ENCODE results near the gene YJU2.
"Not testable (repeated sequence)": the region's sequence is repeated elsewhere in the genome, so short reads cannot be mapped to it uniquely, and the experiment has no call there.

The YJU2 gene

DNA sequence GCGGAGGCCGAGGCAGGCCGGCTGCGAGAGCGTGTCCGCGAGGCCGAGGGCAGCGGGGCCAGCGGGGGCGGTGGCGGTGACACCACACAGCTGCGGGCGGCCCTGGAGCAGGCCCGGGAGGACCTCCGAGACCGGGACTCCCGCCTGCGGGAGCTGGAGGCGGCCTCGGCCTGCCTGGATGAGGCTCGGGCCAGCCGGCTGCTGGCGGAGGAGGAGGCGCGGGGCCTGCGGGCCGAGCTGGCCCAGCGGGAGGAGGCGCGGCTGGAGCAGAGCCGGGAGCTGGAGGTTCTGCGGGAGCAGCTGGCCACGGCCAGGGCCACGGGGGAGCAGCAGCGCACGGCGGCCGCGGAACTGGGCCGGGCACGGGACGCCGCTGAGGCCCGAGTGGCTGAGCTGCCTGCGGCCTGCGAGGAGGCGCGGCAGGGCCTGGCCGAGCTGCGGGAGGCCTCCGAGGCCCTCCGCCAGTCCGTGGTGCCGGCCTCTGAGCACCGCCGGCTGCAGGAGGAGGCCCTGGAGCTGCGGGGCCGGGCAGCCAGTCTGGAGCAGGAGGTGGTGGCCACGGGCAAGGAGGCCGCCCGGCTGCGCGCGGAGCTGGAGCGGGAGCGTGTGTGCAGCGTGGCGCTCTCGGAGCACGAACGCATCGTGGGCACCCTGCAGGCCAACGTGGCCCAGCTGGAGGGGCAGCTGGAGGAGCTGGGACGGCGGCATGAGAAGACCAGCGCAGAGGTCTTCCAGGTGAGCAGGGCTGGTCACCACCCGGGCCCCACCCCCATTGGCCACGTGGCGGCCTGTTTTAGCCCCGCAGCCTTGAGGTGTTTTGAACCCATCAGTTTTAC is 29.2 kb upstream of the YJU2 start:
- Mint-ChIP-seq H3K36me3 (no peaks in the 10 kb centered on the region), H3K27me3 (no peaks in the 10 kb centered on the region), H3K4me3 (no peak overlapping the region), H3K9me3 (ENCODE audit: low read depth) (no peaks in the 10 kb centered on the region), H3K27ac (no peak overlapping the region), H3K4me1 (ENCODE audit: low read depth) (no peaks in the 10 kb centered on the region)

DNA sequence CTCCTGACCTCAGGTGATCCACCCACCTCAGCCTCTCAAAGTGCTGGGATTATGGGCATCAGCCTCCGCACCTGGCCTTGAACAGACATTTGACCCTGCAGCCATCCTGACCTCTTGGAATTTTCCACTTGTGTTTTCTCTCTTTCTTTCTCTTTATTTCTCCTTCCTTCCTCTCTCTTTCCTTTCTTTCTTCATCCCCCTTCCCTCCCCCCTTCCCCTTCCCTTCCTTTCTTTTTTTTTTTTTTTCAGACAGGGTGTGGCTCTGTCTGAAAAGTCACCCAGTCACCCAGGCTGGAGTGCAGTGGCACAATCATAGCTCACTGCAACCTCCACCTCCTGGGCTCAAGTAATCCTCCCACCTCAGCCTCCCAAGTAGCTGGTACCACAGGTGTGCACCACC is 28.4 kb upstream of the YJU2 start:
- not testable (repeated sequence) for H3K27me3 Mint-ChIP-seq; H3K4me3 Mint-ChIP-seq; H3K9me3 Mint-ChIP-seq (ENCODE audit: low read depth); H3K4me1 Mint-ChIP-seq (ENCODE audit: low read depth); H3K36me3 Mint-ChIP-seq; H3K27ac Mint-ChIP-seq

DNA sequence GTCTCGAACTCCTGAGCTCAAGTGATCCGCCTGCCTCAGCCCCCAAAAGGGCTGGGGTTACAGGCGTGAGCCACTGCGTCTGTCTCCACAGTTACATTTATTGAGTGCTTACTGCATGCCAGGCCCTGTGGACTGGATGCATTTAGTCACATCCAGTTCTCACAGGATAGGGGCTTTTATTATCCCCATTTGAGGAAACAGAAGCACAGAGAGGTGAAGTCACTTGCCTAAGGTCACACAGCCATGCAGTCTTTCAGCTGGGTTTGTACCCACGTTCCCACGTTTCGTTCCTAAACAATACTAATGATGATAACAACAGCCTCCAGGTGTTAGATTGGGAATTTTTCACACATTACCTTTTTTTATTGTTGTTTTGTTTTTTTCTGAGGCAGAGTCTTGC is 26.7 kb upstream of the YJU2 start:
- Mint-ChIP-seq H3K27ac (no peak overlapping the region), H3K4me3 (no peak overlapping the region), H3K36me3 (no peaks in the 10 kb centered on the region), H3K9me3 (ENCODE audit: low read depth) (no peaks in the 10 kb centered on the region), H3K4me1 (ENCODE audit: low read depth) (no peaks in the 10 kb centered on the region), H3K27me3 (no peaks in the 10 kb centered on the region)

DNA sequence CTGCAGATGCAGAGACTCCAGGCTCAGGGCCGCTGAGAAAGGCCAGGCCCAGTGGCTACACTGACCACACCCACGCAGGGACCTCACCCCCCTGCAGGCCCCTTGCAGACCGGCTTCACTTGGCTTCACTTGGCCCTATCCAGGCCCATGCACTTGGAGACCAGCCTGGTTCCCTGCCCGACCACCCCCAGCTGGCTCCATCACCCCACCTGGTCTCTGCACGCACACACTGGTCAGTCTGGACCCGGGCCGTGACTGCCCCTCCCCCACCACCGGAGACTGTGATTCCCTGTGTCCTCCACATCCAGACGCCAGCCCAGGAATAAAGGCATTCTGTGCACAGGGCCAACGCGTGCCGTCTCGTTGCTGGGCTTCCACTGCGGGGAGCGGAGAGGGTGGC is 22.4 kb upstream of the YJU2 start:
- Mint-ChIP-seq H3K4me3 (no peak overlapping the region), H3K9me3 (ENCODE audit: low read depth) (no peaks in the 10 kb centered on the region), H3K4me1 (ENCODE audit: low read depth) (peaks cover 2% of the 10 kb centered on the region), H3K36me3 (no peaks in the 10 kb centered on the region), H3K27me3 (peaks cover under 1% of the 10 kb centered on the region), H3K27ac (no peak overlapping the region)

DNA sequence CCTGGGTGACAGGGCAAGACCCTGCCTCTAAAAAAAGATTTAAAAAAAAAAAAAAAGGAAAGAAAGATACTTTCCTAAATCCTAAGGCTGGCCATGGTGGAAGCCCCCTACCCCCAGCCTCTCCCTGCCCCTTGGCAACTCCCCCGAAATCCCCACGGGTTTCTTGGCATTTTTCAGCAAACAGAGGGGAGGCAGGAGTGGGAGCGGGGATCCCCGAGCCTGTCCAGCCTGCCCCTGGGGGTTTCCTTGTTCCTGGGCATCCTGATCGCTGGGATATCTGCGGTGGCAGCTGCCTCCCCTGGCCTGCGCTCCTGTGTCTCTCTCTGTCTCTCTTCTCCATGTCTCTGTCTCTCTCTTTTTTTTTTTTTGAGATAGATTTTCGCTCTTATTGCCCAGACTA is 21.0 kb upstream of the YJU2 start:
- no peaks in the 10 kb centered on the region for H3K36me3 Mint-ChIP-seq
- H3K9me3 Mint-ChIP-seq (ENCODE audit: low read depth): no peaks in the 10 kb centered on the region
- peaks cover 1% of the 10 kb centered on the region for H3K27me3 Mint-ChIP-seq
- peaks cover 6% of the 10 kb centered on the region for H3K4me1 Mint-ChIP-seq (ENCODE audit: low read depth)
- H3K27ac Mint-ChIP-seq: no peak overlapping the region
- H3K4me3 Mint-ChIP-seq: no peak overlapping the region

DNA sequence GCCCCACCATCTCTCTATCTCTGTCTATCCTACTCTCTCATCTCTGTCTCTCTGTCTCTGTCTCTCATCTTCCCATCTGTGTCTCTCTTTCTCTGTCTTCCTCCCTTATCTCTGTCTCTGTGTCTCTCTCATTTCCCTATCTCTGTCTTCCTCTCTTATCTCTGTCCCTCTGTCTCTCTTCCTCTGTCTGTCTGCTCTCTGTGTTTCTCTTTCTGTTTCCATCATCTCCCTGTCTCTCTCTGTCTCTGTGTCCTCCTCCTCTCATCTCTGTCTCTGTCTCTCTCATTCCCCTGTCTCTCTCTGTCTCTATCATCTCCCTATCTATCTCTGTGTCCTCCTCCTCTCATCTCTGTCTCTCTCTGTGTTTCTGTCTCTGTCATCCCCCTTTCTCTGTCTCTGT is 19.1 kb upstream of the YJU2 start:
- H3K36me3 Mint-ChIP-seq: no peaks in the 10 kb centered on the region
- H3K4me1 Mint-ChIP-seq (ENCODE audit: low read depth): peaks cover 6% of the 10 kb centered on the region
- H3K27me3 Mint-ChIP-seq: peaks cover 1% of the 10 kb centered on the region
- H3K9me3 Mint-ChIP-seq (ENCODE audit: low read depth): no peaks in the 10 kb centered on the region
- no peak overlapping the region for H3K4me3 Mint-ChIP-seq
- no peak overlapping the region for H3K27ac Mint-ChIP-seq

DNA sequence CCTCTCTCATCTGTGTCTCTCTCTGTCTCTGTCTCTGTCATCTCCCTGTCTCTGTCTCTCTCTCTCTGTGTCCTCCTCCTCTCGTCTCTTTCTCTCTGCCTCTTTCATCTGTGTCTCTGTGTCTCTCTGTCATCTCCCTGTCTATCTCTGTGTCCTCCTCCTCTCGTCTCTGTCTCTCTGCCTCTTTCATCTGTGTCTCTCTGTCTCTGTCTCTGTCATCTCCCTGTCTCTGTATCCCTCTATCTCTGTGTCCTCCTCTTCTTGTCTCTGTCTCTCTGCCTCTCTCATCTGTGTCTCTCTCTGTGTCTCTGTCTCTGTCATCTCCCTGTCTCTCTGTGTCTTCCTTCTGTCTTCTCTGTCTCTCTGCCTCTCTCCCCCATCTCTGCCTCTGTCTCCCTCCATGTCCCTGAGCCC is 18.1 kb upstream of the YJU2 start:
- Mint-ChIP-seq H3K4me3 (no peak overlapping the region), H3K36me3 (no peaks in the 10 kb centered on the region), H3K27me3 (peaks cover 7% of the 10 kb centered on the region), H3K4me1 (ENCODE audit: low read depth) (peaks cover 6% of the 10 kb centered on the region), H3K27ac (no peak overlapping the region), H3K9me3 (ENCODE audit: low read depth) (no peaks in the 10 kb centered on the region)

DNA sequence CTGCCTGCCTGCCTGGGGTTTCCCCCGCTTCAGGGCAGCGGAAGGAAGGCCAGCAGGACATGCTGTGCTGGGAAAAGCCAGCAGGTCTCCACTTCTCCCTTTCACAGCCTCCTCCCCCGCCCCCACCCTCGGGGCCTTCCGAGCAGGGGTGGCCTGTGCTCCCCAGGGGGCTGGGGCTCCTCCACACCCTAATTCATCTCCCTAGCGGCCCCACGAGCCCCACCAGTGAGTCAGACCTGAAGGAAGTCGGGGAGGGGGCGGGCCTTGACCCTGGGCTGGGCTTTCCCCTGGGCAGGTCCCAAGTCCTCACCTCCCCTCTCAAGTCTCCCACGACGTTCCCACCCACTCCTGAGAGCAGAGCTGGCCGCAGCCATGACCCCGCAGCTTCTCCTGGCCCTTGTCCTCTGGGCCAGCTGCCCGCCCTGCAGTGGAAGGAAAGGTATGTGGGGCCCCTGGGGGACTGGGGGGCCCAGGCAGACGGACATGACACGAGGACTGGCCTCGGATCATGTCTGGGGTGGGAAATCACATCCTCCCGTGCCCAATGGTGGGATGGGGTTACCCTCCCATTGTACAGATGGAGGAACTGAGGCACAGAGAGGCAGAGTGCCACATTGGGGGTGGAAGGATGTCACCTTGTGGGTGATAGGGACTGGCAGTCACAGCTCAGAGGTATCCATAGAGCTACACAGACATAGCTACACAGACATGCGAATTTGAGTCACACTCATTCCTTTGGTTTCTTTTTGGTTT is 17.5 kb upstream of the YJU2 start, which contains the start of gene EBI3:
EBI3 (plus strand) TSS at position 345 of the 753 bp plus-strand sequence; CDS start at position 373, 28 bp downstream.
- Mint-ChIP-seq H3K4me3 (no peak within 1 kb of the TSS), H3K36me3 (no peaks in the 10 kb centered on the region), H3K9me3 (ENCODE audit: low read depth) (no peaks in the 10 kb centered on the region), H3K27ac (no peak within 1 kb of the TSS), H3K4me1 (ENCODE audit: low read depth) (peaks cover 6% of the 10 kb centered on the region), H3K27me3 (peaks cover 7% of the 10 kb centered on the region)

DNA sequence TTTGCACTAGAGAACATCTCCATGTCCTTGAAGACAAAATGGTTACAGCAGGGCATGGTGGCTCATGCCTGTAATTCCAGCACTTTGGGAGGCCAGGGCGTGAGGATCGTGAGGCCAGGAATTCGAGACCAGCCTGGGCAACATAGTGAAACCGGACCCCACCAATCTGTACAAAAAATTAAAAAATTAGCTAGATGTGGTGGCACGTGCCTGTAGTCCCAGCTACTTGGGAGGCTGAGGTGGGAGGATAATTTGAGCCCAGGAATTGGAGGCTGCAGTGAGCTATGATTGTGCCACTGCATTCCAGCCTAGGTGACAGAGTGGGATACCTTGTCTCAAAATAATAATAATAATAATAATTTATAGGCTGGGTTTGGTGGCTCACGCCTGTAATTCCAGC is 16.6 kb upstream of the YJU2 start:
- H3K27ac Mint-ChIP-seq; H3K4me3 Mint-ChIP-seq; H3K27me3 Mint-ChIP-seq; H3K36me3 Mint-ChIP-seq; H3K4me1 Mint-ChIP-seq (ENCODE audit: low read depth); H3K9me3 Mint-ChIP-seq (ENCODE audit: low read depth): not testable (repeated sequence)

DNA sequence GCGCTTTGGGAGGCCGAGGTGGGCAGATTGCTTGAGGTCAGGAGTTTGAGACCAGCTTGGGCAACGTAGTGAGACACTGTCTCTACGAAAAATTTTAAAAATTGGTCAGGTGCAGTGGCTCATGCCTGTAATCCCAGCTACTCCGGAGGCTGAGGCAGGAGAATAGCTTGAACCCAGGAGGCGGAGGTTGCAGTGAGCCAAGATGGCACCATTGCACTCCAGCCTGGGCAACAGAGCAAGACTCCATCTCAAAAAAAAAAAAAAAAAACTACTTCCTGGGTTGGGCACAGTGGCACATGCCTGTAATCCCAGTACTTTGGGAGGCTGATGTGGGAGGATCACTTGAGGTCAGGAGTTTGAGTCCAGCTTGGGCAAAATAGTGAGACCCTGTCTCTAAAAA is 15.4 kb upstream of the YJU2 start:
- not testable (repeated sequence) for H3K9me3 Mint-ChIP-seq (ENCODE audit: low read depth); H3K27ac Mint-ChIP-seq; H3K27me3 Mint-ChIP-seq; H3K36me3 Mint-ChIP-seq; H3K4me1 Mint-ChIP-seq (ENCODE audit: low read depth); H3K4me3 Mint-ChIP-seq

DNA sequence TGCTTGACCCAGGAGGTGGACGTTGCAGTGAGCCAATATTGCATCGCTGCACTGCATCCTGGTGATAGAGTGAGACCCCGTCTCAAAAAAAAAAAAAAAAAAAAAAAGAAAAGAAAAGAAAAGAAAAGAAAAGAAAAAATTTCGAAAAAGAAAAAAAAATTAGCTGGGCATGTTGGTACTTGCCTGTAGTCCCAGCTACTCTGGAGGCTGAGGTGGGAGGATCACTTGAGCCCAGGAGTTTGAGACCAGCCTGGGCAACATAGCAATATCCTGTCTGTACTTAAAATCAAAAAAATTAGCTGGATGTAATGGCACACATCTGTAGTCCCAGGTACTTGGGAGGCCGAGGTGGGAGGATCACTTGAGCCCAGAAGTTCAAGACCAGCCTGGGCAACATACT is 14.7 kb upstream of the YJU2 start:
- H3K9me3 Mint-ChIP-seq (ENCODE audit: low read depth); H3K36me3 Mint-ChIP-seq; H3K27ac Mint-ChIP-seq; H3K4me3 Mint-ChIP-seq; H3K27me3 Mint-ChIP-seq; H3K4me1 Mint-ChIP-seq (ENCODE audit: low read depth): not testable (repeated sequence)

DNA sequence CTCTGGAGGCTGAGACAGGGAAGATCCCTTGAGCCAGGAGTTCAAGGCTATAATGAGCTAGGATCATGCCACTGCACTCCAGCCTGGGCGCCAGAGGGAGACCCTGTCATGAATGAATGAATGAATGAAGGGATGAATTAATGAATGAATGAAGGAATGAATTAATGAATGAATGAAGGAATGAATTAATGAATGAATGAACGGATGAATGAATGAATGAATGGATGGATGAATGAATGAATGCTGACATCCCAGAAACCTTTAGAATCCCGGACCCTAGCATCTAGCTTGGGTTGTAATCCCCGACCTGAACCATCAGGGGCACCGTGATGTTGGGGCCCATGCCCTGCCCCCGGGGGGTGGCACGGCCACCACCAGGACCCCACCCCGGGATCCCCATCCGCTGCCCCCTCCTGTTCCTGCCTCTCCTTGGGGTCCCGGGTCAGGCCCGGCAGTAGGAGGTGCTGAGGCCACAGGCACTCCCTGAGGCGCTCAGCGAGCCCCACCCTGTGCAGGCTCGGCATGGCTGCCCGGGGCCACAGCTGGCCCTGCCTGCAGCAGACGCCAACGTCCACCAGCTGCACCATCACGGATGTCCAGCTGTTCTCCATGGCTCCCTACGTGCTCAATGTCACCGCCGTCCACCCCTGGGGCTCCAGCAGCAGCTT is 14.1 kb upstream of the YJU2 start:
- H3K27ac Mint-ChIP-seq: no peak overlapping the region
- H3K9me3 Mint-ChIP-seq (ENCODE audit: low read depth): no peaks in the 10 kb centered on the region
- H3K36me3 Mint-ChIP-seq: no peaks in the 10 kb centered on the region
- no peak overlapping the region for H3K4me3 Mint-ChIP-seq
- peaks cover 6% of the 10 kb centered on the region for H3K4me1 Mint-ChIP-seq (ENCODE audit: low read depth)
- H3K27me3 Mint-ChIP-seq: peaks cover 7% of the 10 kb centered on the region

DNA sequence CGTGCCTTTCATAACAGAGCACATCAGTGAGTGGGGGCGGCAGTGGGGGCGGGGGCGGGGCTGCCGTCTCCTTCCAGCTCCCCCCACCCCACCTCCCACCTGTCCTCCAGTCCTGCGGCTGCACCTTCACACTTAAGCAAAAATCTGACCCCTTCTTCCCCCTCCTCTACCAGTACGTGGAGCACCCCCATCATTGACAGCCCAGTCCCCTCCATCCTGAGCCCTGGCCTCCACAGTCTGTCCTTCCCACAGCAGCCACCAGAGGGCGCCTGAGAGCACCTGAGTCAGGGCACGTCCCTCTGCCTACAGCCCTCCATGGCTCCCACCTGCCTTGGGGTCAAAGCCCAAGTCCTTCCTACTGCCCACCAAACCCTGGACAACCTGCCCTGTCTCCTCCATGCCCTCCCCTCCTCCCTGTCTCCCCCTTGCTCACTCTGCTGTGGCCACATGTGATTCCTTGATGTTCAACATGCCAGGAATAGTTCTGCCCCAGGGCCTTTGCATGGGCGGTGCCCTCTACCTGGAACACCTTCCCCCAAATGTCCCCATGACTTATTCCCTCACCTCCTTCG is 13.5 kb upstream of the YJU2 start:
- H3K27ac Mint-ChIP-seq: no peak overlapping the region
- H3K4me3 Mint-ChIP-seq: no peak overlapping the region
- H3K9me3 Mint-ChIP-seq (ENCODE audit: low read depth): no peaks in the 10 kb centered on the region
- peaks cover 7% of the 10 kb centered on the region for H3K27me3 Mint-ChIP-seq
- no peaks in the 10 kb centered on the region for H3K36me3 Mint-ChIP-seq
- H3K4me1 Mint-ChIP-seq (ENCODE audit: low read depth): peaks cover 6% of the 10 kb centered on the region

DNA sequence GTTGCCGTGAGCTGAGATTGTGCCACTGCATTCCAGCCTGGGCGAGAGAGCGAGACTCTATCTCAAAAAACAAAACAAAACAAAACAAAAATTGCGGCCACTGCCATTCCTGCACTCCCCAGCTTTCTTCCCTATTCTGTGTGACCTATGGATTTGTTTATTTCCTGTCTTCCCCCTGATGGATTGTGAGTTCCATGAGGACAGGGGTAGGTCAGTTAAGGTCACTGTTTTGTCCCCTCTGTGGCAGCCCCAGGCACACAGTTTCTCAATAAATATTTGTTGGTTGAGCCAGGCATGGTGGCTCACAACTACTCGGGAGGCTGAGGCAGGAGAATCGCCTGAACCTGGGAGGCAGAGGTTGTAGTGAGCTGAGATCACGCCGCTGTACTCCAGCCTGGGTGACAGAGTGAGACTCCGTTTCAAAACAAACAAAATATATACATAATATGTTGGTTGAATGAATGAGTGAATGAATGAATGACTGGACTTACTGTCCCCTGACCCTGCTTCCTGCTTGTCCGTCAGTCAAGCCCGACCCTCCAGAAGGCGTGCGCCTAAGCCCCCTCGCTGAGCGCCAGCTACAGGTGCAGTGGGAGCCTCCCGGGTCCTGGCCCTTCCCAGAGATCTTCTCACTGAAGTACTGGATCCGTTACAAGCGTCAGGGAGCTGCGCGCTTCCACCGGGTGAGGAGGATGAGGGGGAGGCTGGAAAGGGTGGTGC is 12.6 kb upstream of the YJU2 start:
- no peaks in the 10 kb centered on the region for H3K36me3 Mint-ChIP-seq
- H3K9me3 Mint-ChIP-seq (ENCODE audit: low read depth): no peaks in the 10 kb centered on the region
- H3K27ac Mint-ChIP-seq: no peak overlapping the region
- peaks cover 6% of the 10 kb centered on the region for H3K4me1 Mint-ChIP-seq (ENCODE audit: low read depth)
- peaks cover 7% of the 10 kb centered on the region for H3K27me3 Mint-ChIP-seq
- H3K4me3 Mint-ChIP-seq: no peak overlapping the region

DNA sequence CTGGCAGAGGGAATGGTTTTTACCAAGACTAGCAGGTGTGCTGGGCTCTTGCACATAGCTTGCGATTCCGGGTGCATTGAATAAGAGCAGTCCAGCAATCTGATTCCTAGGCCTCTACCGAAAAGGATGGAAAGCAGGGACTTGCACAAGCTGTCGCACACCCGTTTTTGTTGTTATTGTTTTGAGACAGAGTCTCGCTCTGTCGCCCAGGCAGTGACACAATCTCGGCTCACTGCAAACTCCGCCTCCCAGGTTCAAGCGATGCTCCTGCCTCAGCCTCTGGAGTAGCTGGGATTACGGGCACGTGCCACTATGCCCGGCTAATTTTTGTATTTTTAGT is 12.0 kb upstream of the YJU2 start:
- Mint-ChIP-seq H3K36me3 (no peaks in the 10 kb centered on the region), H3K27ac (no peak overlapping the region), H3K4me1 (ENCODE audit: low read depth) (peaks cover under 1% of the 10 kb centered on the region), H3K9me3 (ENCODE audit: low read depth) (no peaks in the 10 kb centered on the region), H3K4me3 (no peak overlapping the region), H3K27me3 (peaks cover 5% of the 10 kb centered on the region)
